Central memory CD8-positive, alpha-beta T cell (primary cell): ENCODE measurements around the gene ACOT7.

ENCODE experiments used
- ATAC-seq: fragments of 150-1000 bp; cut with Tn5 transposase; replicated peaks from 2 replicates; pipeline ENCODE4 v1.10.0; 2022; ENCODE audit warnings: mild to moderate bottlenecking, moderate FRiP score, moderate number of reproducible peaks; ENCODE audit not compliant: poor library complexity, severe bottlenecking; ENCODE audit errors: extremely low read depth
- DNase-seq, 2 donors: peaks; one replicate each; pipeline ENCODE4 v3.0.0; 2021; ENCODE audit warnings: low spot score in 2 of 2
- H3K27ac Mint-ChIP-seq: one replicate; pipeline ENCODE4 v1.8.0; 2022; ENCODE audit warnings: low read depth, mild to moderate bottlenecking, moderate library complexity, mixed read lengths
- H3K27me3 Mint-ChIP-seq: one replicate; pipeline ENCODE4 v1.8.0; 2022; ENCODE audit warnings: mixed read lengths
- H3K36me3 Mint-ChIP-seq: one replicate; pipeline ENCODE4 v1.8.0; 2022; ENCODE audit warnings: mild to moderate bottlenecking, moderate library complexity, mixed read lengths; ENCODE audit not compliant: insufficient read depth
- H3K4me1 Mint-ChIP-seq: one replicate; pipeline ENCODE4 v1.8.0; 2022; ENCODE audit warnings: mixed read lengths
- H3K4me3 Mint-ChIP-seq: one replicate; pipeline ENCODE4 v1.8.0; 2022; ENCODE audit warnings: mild to moderate bottlenecking, moderate library complexity, mixed read lengths
- H3K9me3 Mint-ChIP-seq: one replicate; pipeline ENCODE4 v1.8.0; 2022; ENCODE audit warnings: mixed read lengths

Gene ACOT7

DNA sequence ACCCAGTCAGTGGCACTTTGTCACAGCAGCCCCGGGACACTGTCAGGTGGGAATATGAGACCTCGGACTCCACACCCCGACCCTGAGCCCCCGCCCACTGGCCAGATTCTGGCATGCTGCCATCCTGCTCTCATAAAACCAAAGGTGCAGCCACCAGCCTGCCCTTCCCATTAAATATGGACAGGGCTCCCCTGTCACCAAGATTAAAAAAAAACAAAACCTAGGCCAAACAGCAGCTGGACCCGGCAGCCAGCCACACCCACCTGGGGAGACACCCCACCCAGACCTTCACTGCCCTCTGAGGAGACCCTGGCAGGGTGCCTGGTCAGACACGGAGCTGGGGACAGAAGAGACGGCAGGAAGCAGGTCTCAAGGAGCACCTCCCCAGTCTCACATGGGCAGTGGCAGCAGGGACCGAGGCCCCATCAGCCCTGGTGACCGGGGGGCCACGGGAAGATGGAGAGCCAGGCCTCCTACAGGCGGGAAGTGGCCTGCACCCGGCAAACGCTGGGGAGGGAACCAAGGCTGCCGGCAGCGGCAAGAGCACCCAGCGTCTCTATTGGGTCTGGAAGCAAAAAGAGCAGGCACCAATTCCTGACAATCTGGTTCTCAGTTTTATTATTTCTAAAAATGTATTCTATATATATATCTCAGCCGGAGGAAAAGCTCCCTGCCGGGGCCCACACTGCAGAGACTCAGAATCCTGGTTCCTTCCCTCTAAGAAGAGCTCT lies 61.9 kb downstream of the ACOT7 start:
- Mint-ChIP-seq H3K9me3 (no peaks in the 10 kb centered on the region), H3K27me3 (no peaks in the 10 kb centered on the region), H3K27ac (no peak overlapping the region), H3K4me1 (no peaks in the 10 kb centered on the region), H3K36me3 (peaks cover 6% of the 10 kb centered on the region), H3K4me3 (no peak overlapping the region)
- ATAC-seq (no peak), DNase-seq (no peak)

DNA sequence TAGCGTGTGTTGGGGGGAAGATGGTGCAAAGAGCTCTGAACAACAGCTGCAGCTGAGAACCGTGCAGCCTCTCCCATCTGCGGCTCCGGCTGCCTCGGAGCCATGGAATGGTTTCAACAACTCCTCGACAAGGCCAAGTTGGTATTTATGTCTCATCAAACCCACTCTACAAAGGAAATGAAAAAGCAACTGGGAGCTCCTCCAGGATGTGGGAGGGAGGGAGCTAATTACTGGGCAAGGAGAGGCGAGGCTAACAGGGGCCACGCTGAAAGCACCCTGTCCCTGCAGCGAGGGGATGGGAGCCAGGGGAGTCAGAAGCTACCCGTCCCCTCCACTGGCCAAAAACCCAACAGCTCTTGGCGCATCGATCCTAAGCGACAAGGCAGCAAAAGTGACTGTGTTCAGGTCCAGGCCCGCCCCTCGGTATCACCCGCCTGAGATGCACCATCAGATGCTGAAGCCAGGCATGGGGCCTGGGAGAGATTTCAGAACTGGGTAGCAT lies 63.1 kb downstream of the ACOT7 start:
- Mint-ChIP-seq H3K36me3 (peaks cover 7% of the 10 kb centered on the region), H3K27me3 (no peaks in the 10 kb centered on the region), H3K4me3 (no peak overlapping the region), H3K27ac (no peak overlapping the region), H3K4me1 (no peaks in the 10 kb centered on the region), H3K9me3 (no peaks in the 10 kb centered on the region)
- ATAC-seq, result no peak
- no peak for DNase-seq

DNA sequence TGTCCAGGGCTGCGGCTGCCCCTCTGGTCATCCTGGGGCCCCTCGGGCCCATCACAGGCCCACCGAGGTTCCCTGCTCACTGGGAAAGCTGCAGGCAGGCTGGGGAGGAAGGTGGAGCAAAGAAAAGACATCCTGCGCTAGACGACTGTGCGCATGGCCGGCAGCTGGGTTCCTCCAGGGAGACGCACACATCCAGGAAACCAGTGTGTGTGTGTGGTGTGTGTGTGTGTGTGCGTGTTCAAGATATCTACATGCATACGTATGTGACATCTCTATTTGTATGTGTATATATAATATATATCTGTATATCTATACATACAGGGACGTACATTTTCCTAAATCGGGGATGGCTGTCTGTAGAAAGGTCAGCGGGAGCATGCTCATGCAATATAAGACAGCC lies 63.7 kb downstream of the ACOT7 start:
- no peak for ATAC-seq
- Mint-ChIP-seq H3K4me3 (no peak overlapping the region), H3K27me3 (no peaks in the 10 kb centered on the region), H3K4me1 (no peaks in the 10 kb centered on the region), H3K36me3 (peaks cover 7% of the 10 kb centered on the region), H3K9me3 (no peaks in the 10 kb centered on the region), H3K27ac (no peak overlapping the region)
- DNase-seq, result no peak

DNA sequence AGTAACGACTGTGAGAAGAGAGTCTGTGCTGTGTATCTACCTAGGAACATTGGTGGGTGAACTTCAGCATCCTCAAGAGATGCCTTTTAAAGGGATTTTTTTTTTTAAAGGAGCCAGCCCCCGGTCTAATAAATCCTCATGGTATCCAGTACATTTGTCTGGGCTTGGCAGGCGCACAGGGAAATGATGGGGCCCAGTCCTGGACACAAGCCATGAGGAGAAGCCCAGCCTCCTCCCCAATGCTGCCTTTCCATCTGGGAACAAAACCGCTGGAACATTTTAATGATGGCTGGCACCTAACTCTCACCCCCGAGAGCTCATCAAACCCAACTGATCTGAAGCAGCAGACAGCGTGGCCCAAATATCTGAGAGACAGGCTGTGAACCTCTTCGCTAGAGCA lies 64.2 kb downstream of the ACOT7 start:
- no peak overlapping the region for H3K4me3 Mint-ChIP-seq
- H3K9me3 Mint-ChIP-seq, result no peaks in the 10 kb centered on the region
- no peaks in the 10 kb centered on the region for H3K4me1 Mint-ChIP-seq
- DNase-seq, result no peak
- ATAC-seq, result no peak
- peaks cover 7% of the 10 kb centered on the region for H3K36me3 Mint-ChIP-seq
- no peak overlapping the region for H3K27ac Mint-ChIP-seq
- H3K27me3 Mint-ChIP-seq, result no peaks in the 10 kb centered on the region

DNA sequence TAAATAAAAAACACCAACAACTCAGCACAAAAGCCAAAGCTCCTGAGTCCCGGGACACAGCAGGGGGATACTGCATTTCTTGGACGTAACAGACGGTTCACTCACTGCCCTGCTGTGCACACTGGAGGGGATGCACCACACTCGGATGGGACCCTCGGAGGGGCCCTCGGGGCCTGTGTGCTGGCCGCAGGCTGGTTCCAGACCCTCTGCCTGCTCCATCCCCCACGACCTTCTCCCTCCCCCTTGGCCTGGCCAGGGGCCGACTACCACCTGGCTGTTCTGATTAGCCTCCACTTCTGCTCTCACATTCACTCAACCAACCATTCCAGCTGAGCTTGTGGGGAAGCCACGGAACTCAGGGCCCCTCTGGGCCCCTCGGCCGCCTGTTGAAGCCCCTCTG lies 64.9 kb downstream of the ACOT7 start:
- DNase-seq (no peak), ATAC-seq (no peak)
- Mint-ChIP-seq H3K4me1 (no peaks in the 10 kb centered on the region), H3K36me3 (peaks cover 7% of the 10 kb centered on the region), H3K27ac (no peak overlapping the region), H3K9me3 (no peaks in the 10 kb centered on the region), H3K4me3 (no peak overlapping the region), H3K27me3 (no peaks in the 10 kb centered on the region)

DNA sequence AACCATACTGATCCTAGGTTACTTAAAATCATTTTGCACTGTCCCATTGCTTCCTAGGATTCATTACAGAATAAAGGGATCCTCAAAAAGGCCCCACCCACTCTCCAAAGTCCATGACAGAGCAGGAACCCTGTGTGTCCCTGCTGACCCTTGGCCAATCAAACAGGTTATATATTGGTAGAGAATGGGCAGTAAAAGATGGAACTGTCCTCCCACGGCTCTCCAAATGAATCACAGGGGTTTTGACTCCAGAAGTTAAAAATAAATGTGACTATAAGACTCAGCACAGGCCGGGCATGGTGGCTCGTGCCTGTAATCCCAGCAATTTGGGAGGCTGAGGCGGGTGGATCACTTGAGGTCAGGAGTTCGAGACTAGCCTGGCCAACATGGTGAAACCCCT lies 65.5 kb downstream of the ACOT7 start:
- Mint-ChIP-seq H3K27me3 (no peaks in the 10 kb centered on the region), H3K4me1 (no peaks in the 10 kb centered on the region), H3K36me3 (peaks cover 7% of the 10 kb centered on the region), H3K9me3 (no peaks in the 10 kb centered on the region), H3K27ac (no peak overlapping the region), H3K4me3 (no peak overlapping the region)
- no peak for ATAC-seq
- no peak for DNase-seq

DNA sequence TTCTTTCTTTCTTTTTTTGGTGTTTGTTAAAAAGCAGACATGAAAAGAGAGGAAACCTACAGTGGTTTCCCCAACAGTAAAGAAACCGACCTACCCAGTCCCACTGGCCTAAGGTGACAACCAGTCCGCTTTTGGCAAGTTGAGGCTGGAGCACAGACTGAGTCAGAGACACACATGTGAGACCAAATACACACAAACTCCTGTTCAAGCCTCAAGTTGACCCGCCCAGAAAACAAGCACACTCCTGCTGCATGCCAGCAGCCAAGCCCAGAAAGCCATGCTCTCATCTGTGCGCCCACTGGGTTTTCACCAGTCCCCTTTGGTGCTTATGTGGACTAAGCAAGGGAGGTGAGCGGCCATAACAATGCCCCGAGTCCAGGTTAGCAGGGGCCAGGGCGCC lies 68.1 kb downstream of the ACOT7 start:
- no peak for DNase-seq
- Mint-ChIP-seq H3K4me3 (no peak overlapping the region), H3K9me3 (no peaks in the 10 kb centered on the region), H3K36me3 (peaks cover 5% of the 10 kb centered on the region), H3K27ac (no peak overlapping the region), H3K27me3 (no peaks in the 10 kb centered on the region), H3K4me1 (no peaks in the 10 kb centered on the region)
- ATAC-seq, result no peak

DNA sequence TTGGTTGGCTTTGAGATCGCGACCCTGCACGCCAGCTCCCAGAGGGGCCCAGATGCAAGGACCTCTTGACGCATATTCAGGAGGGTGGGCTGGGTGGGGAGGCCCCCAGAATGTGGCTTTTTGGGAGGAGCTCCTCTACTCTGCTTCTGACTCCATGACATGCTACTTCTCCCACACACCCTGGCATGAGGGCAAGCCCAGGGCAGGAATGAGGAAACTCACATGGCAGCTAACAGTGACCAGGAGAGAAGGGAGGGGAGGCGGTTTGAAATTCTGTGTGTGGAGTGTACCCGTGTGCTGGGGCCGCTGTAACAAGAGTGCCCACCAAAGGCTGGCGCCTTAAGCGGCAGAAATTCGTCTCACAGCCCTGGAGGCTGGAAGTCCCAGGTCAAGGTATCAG lies 71.4 kb downstream of the ACOT7 start:
- Mint-ChIP-seq H3K27ac (no peak overlapping the region), H3K27me3 (no peaks in the 10 kb centered on the region), H3K4me1 (no peaks in the 10 kb centered on the region), H3K9me3 (no peaks in the 10 kb centered on the region), H3K4me3 (no peak overlapping the region), H3K36me3 (peaks cover 2% of the 10 kb centered on the region)
- DNase-seq, result no peak
- no peak for ATAC-seq

DNA sequence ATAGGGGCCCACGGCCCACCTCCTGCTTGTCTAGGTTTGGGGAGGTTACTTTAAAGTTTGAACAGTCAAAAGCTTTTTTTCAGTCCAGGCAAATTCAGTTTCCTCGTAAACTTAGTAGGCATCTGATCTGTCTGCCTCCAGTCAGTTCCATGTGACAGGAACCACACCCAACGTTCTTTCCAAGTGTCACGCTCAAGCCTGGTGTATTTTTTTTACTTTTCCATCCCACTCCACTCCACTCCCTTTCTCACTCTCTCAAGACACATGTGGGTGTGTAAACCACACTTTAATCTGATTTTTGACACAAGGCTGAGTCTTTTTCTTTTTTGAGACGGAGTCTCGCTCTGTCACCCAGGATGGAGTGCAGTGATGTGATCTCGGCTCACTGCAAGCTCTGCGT lies 72.4 kb downstream of the ACOT7 start:
- Mint-ChIP-seq H3K27me3 (no peaks in the 10 kb centered on the region), H3K9me3 (no peaks in the 10 kb centered on the region), H3K4me1 (no peaks in the 10 kb centered on the region), H3K36me3 (peaks cover 2% of the 10 kb centered on the region), H3K27ac (no peak overlapping the region), H3K4me3 (no peak overlapping the region)
- DNase-seq (no peak), ATAC-seq (no peak)

DNA sequence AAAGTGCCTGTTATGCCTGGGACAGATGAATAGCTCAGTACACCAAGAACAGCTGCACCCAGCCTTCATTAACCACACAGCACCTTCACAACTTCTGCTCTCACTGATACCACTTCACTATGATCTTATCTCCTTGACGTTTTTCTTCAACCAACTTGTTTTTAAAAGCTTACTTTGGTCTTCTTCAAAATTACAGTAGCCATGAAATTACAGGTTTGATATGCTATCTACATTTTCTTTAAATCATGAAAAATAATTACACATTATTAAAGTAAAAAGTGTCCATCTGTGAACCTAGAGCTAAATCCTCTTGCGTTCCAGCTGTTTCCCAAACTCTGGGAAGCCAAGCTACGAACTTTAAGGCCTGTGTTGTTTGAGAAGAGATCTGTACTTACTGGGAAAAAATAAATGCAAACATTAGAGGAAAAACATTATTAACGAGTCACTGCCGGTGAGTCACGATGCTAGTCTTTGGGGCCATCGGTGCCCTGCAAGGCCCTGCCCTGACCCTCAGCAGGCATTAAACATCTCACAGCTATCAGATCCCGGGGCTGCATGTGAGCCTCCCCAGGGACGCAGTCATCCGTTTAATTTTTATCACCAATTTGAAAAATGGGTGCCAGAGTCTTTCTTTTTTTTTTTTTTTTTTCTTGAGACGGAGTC lies 76.3 kb downstream of the ACOT7 start:
- ATAC-seq (no peak), DNase-seq (no peak)
- no peaks in the 10 kb centered on the region for H3K9me3 Mint-ChIP-seq
- no peaks in the 10 kb centered on the region for H3K4me1 Mint-ChIP-seq
- H3K36me3 Mint-ChIP-seq, result no peaks in the 10 kb centered on the region
- H3K27me3 Mint-ChIP-seq, result no peaks in the 10 kb centered on the region
- H3K27ac Mint-ChIP-seq, result no peak overlapping the region
- no peak overlapping the region for H3K4me3 Mint-ChIP-seq

DNA sequence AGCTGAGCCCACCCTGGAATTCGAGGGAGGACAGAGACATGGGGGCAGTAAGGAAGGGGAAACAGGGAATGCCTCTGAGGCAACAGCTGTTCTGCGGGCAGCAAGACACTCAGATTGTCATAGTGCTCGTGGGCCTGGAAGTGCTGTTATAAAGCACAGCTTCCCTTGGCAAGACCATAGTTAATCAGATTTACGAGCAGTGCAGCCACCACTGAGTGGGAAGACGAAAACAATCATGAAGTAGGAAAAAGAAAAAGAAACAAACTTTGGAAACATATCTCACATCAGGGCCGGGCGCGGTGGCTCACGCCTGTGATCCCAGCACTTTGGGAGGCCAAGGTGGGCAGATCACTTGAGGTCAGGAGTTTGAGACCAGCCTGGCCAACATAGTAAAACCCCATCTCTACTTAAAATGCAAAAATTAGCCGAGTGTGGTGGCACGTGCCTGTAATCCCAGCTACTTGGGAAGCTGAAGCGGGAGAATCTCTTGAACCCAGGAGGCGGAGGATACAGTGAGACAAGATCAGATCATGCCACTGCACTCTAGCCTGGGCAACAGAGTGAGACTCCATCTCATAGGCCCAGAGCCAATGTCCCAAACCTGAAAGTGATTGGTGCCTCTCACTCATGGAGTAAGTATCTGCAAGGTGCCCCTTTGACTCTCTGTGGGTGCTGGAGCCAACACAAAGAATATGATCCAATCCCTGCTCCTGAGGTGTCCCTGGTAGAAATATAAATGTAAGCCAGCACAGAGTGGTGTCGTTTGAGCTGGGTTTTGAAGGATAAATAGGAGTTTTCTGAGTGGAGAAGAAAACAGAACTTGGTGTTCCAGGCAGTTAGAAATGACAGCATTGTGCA lies 77.1 kb downstream of the ACOT7 start:
- Mint-ChIP-seq H3K27me3 (no peaks in the 10 kb centered on the region), H3K9me3 (no peaks in the 10 kb centered on the region), H3K36me3 (no peaks in the 10 kb centered on the region), H3K4me1 (no peaks in the 10 kb centered on the region), H3K27ac (no peak overlapping the region), H3K4me3 (no peak overlapping the region)
- DNase-seq, result no peak
- no peak for ATAC-seq

DNA sequence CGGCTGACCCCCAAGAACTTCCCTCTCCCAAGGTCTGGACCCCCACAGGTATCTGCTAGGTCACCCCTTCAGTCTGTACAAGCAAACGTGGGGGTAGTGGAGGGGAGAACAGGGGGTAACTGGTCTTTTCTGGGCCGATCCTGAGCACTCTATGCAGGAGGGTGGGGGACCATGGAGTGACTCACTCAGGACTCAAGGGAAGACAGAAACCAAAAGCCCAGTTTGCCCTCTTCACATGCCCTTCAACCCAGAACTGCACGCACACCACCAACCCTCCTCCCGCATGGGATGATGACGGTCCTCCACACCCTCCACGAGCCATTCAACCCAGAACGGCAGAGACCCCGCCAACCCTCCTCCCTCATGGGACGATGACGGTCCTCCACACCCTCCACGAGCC lies 79.1 kb downstream of the ACOT7 start:
- ATAC-seq (no peak), DNase-seq (no peak)
- Mint-ChIP-seq H3K4me3 (no peak overlapping the region), H3K27ac (no peak overlapping the region), H3K36me3 (no peaks in the 10 kb centered on the region), H3K4me1 (no peaks in the 10 kb centered on the region), H3K9me3 (no peaks in the 10 kb centered on the region), H3K27me3 (no peaks in the 10 kb centered on the region)
